Measurements from ENCODE around the gene HOPX.
"Not testable (repeated sequence)": the region's sequence is repeated elsewhere in the genome, so short reads cannot be mapped to it uniquely, and the experiment has no call there.

Gene HOPX, protein sequence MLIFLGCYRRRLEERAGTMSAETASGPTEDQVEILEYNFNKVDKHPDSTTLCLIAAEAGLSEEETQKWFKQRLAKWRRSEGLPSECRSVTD
- long read RNA-seq: 0 reads

DNA sequence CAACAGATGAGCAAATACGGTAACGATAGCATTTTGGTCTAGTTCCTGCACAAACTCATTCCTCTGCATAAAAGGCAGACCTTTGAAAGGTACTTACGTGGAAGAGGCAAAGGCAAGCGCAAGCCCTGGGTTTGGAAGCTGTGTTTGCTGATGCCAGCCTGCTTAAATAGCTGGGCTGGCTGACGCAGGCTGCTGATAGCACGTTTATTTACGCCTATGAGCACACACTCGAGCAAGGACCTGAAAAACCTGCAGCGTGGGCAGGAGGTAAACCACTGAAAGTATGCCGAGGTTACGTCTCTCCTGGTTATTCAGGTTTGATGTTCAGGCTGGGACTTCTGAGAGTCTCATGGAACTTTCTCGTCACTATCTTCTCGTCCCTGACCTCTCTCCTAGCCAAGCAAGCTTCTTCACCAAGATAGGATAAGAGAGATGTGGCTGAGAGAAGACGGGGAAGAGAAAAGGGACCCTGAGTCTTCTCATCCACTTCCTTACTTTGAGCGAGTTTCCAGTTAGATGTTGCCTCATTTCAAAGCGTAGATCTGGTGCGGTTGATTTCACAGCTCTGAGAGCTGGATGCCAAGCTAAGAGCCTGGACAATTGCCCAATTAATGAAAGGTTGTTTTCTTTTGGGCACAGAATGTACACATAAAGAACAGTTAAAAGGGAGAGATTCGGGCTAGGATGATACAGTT is at the start of gene HOPX:
HOPX (minus strand) TSS at position 139 of the 695 bp plus-strand sequence. CDS start 23,480 bp downstream, outside the sequence.
- H3K27ac ChIP-seq (replicated peaks): no peak within 1 kb of the TSS
- H3K27me3 ChIP-seq (ENCODE audit: insufficient read depth, poor library complexity, severe bottlenecking): no peaks in the 10 kb centered on the region
- DNase-seq (ENCODE audit: low read depth in 1 of 2, low spot score in 1 of 2): peak in 1 of 2 experiments; percentile 32
- H3K4me3 ChIP-seq (replicated peaks; ENCODE audit: insufficient read depth, low read length): no peak within 1 kb of the TSS
- peak; percentile 64 for TF ChIP-seq SPI1 (IDR thresholded peaks at IDR 0.05; ENCODE audit: borderline replicate concordance, low read depth)
- TF ChIP-seq, protein P1, sequence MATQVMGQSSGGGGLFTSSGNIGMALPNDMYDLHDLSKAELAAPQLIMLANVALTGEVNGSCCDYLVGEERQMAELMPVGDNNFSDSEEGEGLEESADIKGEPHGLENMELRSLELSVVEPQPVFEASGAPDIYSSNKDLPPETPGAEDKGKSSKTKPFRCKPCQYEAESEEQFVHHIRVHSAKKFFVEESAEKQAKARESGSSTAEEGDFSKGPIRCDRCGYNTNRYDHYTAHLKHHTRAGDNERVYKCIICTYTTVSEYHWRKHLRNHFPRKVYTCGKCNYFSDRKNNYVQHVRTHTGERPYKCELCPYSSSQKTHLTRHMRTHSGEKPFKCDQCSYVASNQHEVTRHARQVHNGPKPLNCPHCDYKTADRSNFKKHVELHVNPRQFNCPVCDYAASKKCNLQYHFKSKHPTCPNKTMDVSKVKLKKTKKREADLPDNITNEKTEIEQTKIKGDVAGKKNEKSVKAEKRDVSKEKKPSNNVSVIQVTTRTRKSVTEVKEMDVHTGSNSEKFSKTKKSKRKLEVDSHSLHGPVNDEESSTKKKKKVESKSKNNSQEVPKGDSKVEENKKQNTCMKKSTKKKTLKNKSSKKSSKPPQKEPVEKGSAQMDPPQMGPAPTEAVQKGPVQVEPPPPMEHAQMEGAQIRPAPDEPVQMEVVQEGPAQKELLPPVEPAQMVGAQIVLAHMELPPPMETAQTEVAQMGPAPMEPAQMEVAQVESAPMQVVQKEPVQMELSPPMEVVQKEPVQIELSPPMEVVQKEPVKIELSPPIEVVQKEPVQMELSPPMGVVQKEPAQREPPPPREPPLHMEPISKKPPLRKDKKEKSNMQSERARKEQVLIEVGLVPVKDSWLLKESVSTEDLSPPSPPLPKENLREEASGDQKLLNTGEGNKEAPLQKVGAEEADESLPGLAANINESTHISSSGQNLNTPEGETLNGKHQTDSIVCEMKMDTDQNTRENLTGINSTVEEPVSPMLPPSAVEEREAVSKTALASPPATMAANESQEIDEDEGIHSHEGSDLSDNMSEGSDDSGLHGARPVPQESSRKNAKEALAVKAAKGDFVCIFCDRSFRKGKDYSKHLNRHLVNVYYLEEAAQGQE (IDR thresholded peaks at IDR 0.05; ENCODE audit: insufficient replicate concordance, low read depth): no peak

DNA sequence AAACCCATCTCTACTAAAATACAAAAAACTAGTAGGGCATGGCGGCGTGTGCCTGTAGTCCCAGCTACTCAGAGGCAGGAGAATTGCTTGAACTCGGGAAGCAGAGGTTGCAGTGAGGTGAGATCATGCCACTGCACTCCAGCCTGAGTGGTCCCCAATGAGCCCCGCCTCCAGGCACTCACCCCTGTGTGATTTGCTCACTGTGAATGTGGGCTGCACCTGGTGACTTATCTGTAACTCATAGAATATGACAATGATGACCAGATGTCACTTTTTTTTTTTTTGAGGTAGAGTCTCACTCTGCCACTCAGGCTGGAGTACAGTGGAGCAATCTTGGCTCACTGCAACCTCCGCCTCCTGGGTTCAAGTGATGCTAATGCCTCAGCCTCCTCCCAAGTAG is 49.0 kb upstream of the HOPX start:
- no peak for DNase-seq (ENCODE audit: low read depth in 1 of 2, low spot score in 1 of 2)
- no peak overlapping the region for H3K4me3 ChIP-seq (replicated peaks; ENCODE audit: insufficient read depth, low read length)
- no peak overlapping the region for H3K27ac ChIP-seq (replicated peaks)
- TF ChIP-seq, protein P2, sequence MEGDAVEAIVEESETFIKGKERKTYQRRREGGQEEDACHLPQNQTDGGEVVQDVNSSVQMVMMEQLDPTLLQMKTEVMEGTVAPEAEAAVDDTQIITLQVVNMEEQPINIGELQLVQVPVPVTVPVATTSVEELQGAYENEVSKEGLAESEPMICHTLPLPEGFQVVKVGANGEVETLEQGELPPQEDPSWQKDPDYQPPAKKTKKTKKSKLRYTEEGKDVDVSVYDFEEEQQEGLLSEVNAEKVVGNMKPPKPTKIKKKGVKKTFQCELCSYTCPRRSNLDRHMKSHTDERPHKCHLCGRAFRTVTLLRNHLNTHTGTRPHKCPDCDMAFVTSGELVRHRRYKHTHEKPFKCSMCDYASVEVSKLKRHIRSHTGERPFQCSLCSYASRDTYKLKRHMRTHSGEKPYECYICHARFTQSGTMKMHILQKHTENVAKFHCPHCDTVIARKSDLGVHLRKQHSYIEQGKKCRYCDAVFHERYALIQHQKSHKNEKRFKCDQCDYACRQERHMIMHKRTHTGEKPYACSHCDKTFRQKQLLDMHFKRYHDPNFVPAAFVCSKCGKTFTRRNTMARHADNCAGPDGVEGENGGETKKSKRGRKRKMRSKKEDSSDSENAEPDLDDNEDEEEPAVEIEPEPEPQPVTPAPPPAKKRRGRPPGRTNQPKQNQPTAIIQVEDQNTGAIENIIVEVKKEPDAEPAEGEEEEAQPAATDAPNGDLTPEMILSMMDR (IDR thresholded peaks at IDR 0.05; ENCODE audit: insufficient read depth, low read length): no peak
- no peaks in the 10 kb centered on the region for H3K27me3 ChIP-seq (ENCODE audit: insufficient read depth, poor library complexity, severe bottlenecking)

DNA sequence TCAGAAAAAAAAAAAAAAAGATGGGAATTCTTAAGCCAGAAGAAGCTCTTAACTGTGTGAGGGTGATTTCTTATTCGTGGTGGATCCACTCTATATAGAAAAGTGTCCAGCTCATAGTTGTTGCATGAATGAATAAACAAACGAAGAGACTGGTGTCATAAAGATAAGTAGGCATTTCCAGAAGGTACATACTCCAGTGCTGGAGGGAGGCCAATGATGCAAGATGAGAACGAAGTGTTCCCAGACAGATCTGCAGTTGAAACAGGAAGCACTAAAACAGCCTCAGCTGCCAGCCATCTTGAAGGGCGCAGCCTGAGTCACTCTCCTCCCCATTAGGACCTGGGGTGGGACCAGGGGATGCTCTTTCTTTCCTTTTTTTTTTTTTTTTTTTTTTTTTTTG is 47.4 kb upstream of the HOPX start:
- Histone ChIP-seq H3K4me3 (replicated peaks; ENCODE audit: insufficient read depth, low read length) (no peak overlapping the region), H3K27me3 (ENCODE audit: insufficient read depth, poor library complexity, severe bottlenecking) (no peaks in the 10 kb centered on the region), H3K27ac (replicated peaks) (no peak overlapping the region)
- DNase-seq (ENCODE audit: low read depth in 1 of 2, low spot score in 1 of 2): no peak
- TF ChIP-seq, protein P2 (IDR thresholded peaks at IDR 0.05; ENCODE audit: insufficient read depth, low read length): no peak
- TF ChIP-seq SPI1 (IDR thresholded peaks at IDR 0.05; ENCODE audit: borderline replicate concordance, low read depth) (no peak), POLR2AphosphoS5 (IDR thresholded peaks at IDR 0.05; ENCODE audit: low read depth) (no peak), GABPA (IDR thresholded peaks at IDR 0.05; ENCODE audit: low read depth) (no peak)
- TF ChIP-seq, protein P1 (IDR thresholded peaks at IDR 0.05; ENCODE audit: insufficient replicate concordance, low read depth): no peak

DNA sequence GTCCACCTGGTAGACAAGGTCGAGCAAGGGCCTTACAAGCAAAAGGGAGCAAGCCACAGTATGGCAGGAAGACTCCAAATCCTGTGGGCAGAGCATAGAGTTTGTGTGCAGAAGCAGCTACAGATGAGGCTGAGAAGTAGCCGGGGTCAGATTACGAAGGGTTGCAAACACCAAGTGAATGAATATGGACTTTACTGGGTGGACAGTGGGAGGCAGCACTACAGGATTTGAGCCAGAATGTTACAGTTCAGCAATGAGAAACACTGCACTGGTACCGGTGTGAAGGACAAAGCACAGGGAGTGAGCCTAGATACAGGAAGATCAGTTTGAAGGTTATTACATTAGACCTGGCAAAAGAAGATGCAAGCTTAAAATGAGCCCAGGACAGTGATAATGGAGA is 46.1 kb upstream of the HOPX start:
- Histone ChIP-seq H3K27me3 (ENCODE audit: insufficient read depth, poor library complexity, severe bottlenecking) (no peaks in the 10 kb centered on the region), H3K4me3 (replicated peaks; ENCODE audit: insufficient read depth, low read length) (no peak overlapping the region), H3K27ac (replicated peaks) (no peak overlapping the region)
- no peak for TF ChIP-seq GABPA (IDR thresholded peaks at IDR 0.05; ENCODE audit: low read depth)
- TF ChIP-seq POLR2AphosphoS5 (IDR thresholded peaks at IDR 0.05; ENCODE audit: low read depth): no peak
- no peak for TF ChIP-seq SPI1 (IDR thresholded peaks at IDR 0.05; ENCODE audit: borderline replicate concordance, low read depth)
- TF ChIP-seq, protein P2 (IDR thresholded peaks at IDR 0.05; ENCODE audit: insufficient read depth, low read length): no peak
- TF ChIP-seq, protein P1 (IDR thresholded peaks at IDR 0.05; ENCODE audit: insufficient replicate concordance, low read depth): no peak
- DNase-seq (ENCODE audit: low read depth in 1 of 2, low spot score in 1 of 2): no peak

DNA sequence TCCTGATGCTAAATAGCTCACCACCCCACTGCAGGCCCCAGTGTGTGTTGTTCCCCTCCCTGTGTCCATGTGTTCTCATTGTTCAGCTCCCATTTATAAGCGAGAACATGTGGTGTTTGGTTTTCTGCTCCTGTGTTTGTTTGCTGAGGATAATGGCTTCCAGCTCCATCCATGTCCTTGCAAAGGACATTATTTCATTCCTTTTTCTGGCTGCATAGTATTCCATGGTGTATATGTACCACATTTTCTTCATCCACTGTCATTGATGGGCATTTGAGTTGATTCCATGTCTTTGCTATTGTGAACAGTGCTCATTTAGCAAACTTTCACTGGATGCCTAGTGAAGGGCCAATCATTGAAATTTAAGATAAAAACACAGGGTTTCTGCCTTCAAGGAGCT is 45.5 kb upstream of the HOPX start:
- not testable (repeated sequence) for H3K27me3 ChIP-seq (ENCODE audit: insufficient read depth, poor library complexity, severe bottlenecking); DNase-seq (ENCODE audit: low read depth in 1 of 2, low spot score in 1 of 2); H3K27ac ChIP-seq (replicated peaks); H3K4me3 ChIP-seq (replicated peaks; ENCODE audit: insufficient read depth, low read length)

Data from HL-60 (cell line).